ENCODE results near the gene AIMP1.
"Not testable (repeated sequence)": the region's sequence is repeated elsewhere in the genome, so short reads cannot be mapped to it uniquely, and the experiment has no call there.

AIMP1 gene

DNA sequence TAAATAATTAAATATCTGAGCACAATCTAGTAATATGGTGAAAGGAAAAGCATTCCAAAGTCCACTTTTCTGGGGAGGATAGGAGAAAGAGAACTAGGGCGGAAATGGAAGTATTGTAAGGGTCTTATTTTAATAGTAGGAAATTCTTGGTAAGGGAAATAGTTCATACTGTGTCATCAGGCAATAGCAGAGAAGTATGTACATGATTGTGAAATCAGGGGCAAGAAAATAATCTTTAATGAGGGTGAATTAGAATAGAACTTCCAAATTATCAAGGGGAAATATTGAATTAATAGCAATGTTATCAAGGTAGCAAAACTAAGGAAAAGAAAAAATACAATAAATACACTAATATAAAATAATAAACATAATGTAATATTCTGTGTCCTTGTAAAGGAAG, 37.4 kb downstream of the AIMP1 start:
- no peak for DNase-seq

GRCh38 chr4:106355193-106355592, 38.8 kb downstream of the AIMP1 start:
- DNase-seq: no peak

- no peak for DNase-seq
Measured at GRCh38 chr4:106358899-106359298, 42.5 kb downstream of the AIMP1 start.

DNA sequence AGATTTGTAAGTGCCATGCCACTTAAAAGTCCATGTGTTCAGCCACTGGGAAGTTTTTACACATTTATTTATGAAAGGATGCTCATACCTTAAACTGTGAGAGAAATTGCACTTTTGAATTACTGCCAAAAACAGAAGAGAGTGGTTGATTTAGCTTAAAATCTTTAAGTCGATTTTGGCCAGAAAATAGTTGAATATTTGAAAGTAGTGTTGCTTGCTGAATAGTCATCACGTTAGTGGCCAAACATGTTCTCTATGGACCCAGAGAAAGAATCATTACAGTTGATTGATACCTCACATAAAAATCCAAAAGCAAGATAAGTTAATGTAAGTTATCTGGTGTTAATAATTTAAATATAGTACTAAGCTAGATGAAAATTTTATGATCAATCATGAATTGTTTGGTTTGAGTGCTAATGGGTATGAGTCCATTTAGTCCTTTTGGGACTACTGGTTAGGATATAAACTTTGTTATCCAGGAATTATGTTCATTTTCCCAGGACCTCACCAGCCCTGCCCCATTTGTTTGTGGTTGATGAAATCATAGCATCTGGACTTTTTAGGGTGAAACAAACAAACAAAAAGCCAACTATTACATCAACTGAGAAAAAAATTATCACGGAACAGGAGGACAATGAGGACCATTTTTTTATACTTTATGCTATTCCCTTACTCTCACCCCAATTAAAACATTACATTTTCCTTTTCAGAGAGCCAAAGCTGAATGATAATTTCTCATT, 45.9 kb downstream of the AIMP1 start:
- no peak for DNase-seq

DNA sequence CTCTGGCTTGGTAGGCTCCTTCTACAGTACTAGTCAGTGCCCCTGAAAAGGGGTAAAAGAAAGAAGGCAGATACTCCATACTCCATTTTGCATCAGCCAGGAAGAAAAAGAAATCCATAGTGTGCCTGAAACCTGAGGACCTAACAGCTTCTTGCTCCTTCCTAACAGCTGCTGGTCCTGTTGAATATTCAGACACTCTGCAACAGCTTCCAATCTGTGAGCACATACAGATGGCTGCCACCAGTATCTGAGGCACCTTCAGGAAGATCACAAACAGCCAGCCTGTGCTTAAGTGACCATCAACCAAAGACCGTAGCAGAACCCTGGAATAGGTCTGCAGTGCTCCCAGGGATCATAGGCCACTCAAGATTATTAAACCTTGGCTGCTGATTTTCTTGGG, 47.9 kb downstream of the AIMP1 start:
- no peak for DNase-seq

GRCh38 chr4:106365613-106366012, 49.3 kb downstream of the AIMP1 start:
- DNase-seq: no peak

- no peak for DNase-seq
Measured at GRCh38 chr4:106366026-106366425, 49.7 kb downstream of the AIMP1 start.

- DNase-seq: no peak
Measured at GRCh38 chr4:106367072-106367471, 50.7 kb downstream of the AIMP1 start.

DNA sequence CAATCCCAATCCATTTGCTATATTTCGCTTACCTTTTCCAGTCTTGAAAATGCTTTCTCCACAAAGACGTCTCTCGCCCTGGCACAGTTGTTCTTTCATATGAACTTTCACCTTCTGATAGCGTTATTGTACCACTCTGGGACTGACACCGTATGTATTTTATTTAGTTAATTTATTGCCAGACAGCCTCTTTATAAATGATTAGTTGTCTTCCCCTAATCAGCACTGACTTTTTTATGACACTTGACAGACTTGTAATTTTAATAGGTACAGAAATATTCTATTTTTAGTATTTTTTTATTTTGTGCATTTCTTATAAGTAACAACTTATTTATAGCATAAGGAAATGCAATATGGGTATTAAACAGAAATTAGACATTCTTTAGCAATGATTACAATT, 52.3 kb downstream of the AIMP1 start, which contains the start of gene GIMD1:
GIMD1 (minus strand) TSS at position 101 of the 400 bp plus-strand sequence. CDS start 1,343 bp downstream, outside the sequence.
- DNase-seq: no peak

GRCh38 chr4:106369456-106370060, 53.2 kb downstream of the AIMP1 start:
- peak in 1 of 2 experiments; percentile 7 for DNase-seq

- no peak for DNase-seq
Measured at GRCh38 chr4:106370214-106370613, 53.9 kb downstream of the AIMP1 start.

GRCh38 chr4:106371161-106371560, 54.8 kb downstream of the AIMP1 start:
- DNase-seq: no peak

DNA sequence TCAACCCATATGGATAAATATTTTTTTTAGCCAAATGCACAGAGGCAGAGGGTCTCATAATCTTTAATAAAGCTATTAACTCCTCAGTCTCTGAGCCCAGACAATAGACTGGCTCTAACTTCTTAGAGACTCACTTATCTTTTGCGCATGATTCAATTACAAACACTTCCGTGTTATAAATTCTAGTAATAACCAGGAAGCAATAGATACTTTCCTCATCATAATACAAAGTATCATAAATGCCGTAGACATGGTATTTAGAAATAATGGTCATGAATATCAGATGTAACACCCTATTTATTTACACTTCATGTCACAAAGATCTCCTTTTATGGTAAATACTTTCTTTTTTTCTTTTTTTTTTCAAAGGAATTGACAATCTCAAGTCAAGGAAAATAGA, 56.7 kb downstream of the AIMP1 start:
- no peak for DNase-seq

- no peak for DNase-seq
Measured at GRCh38 chr4:106380179-106380578, 63.8 kb downstream of the AIMP1 start.

- DNase-seq: no peak
Measured at GRCh38 chr4:106384878-106385277, 68.5 kb downstream of the AIMP1 start.

GRCh38 chr4:106385853-106386393, 69.6 kb downstream of the AIMP1 start:
- no peak for DNase-seq

DNA sequence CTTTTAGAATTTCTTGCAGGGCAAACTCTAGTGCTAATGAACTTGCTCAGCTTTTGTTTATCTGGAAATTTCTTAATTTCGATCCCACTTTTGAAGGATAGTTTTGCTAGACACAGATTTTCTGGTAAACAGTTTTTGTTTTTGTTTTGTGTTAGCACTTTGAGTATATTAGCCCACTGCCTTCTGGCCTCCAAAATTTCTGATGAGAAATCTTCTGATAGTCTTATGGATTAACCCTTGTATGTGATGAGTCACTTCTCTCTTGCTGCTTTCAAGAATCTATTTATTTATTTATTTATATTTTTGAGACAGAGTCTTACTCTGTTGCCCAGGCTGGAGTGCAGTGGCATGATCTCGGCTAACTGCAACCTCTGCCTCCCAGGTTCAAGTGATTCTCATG, 79.2 kb downstream of the AIMP1 start:
- no peak for DNase-seq

- not testable (repeated sequence) for DNase-seq
Measured at GRCh38 chr4:106398898-106399297, 82.5 kb downstream of the AIMP1 start.
